ENCODE data around the gene BRSK2.

- TF ChIP-seq POLR2A (IDR thresholded peaks at IDR 0.05) (no peak), CTCF (IDR thresholded peaks at IDR 0.05 in 4 of 5, conservative IDR thresholded peaks at IDR 0.05 in 1 of 5) (no peak)
Measured at GRCh38 chr11:1496761-1497095, 107.0 kb downstream of the BRSK2 start.
